Smooth muscle cell (in vitro differentiated cells): ENCODE results near the gene NFYA. TPM values are rescaled to one million over a fixed set of nuclear protein-coding genes. Genes with fewer than 3 reads are reported as not detected.

Experiments used
- DNase-seq: peaks from one replicate; lab custom pipeline; 2025; ENCODE audit not compliant: unreplicated experiment; lab: John Stamatoyannopoulos, UW
- H2AFZ ChIP-seq: fragments of 200-600 bp; sonication (generic); 2 replicates; pipeline ENCODE4 v1.6.0; 2016; ENCODE audit warnings: antibody characterized with exemption, low read depth, mild to moderate bottlenecking
- H3F3A ChIP-seq: fragments of 200-600 bp; sonication (generic); 2 replicates; pipeline ENCODE4 v1.6.0; 2017; ENCODE audit warnings: antibody characterized with exemption, low read depth
- H3K27ac ChIP-seq: fragments of 200-600 bp; sonication (generic); 2 replicates; pipeline ENCODE4 v1.5.1; 2016; ENCODE audit warnings: low read depth, mild to moderate bottlenecking
- H3K27me3 ChIP-seq: fragments of 200-600 bp; sonication (generic); 2 replicates; pipeline ENCODE4 v1.6.1; 2016; ENCODE audit warnings: low read depth, mild to moderate bottlenecking
- H3K36me3 ChIP-seq: fragments of 200-600 bp; sonication (generic); 2 replicates; pipeline ENCODE4 v1.5.1; 2016; ENCODE audit warnings: low read depth
- H3K4me1 ChIP-seq: fragments of 200-600 bp; sonication (generic); 2 replicates; pipeline ENCODE4 v1.5.1; 2016; ENCODE audit warnings: low read depth
- H3K4me2 ChIP-seq: fragments of 200-600 bp; sonication (generic); 2 replicates; pipeline ENCODE4 v1.6.0; 2016; ENCODE audit warnings: mild to moderate bottlenecking
- H3K4me3 ChIP-seq: fragments of 200-600 bp; sonication (generic); 2 replicates; pipeline ENCODE4 v1.5.1; 2016; ENCODE audit warnings: mild to moderate bottlenecking
- H3K79me2 ChIP-seq: fragments of 200-600 bp; sonication (generic); 2 replicates; pipeline ENCODE4 v1.6.0; 2016; ENCODE audit warnings: low read depth, mild to moderate bottlenecking
- H3K9ac ChIP-seq: fragments of 200-600 bp; sonication (generic); 2 replicates; pipeline ENCODE4 v1.6.0; 2016; ENCODE audit warnings: low read depth
- H3K9me3 ChIP-seq: fragments of 200-600 bp; sonication (generic); replicated peaks from 2 replicates; pipeline ENCODE4 v1.5.1; 2016; ENCODE audit warnings: low read depth
- H4K20me1 ChIP-seq: fragments of 200-600 bp; sonication (generic); 2 replicates; pipeline ENCODE4 v1.6.0; 2016; ENCODE audit warnings: low read depth
- WGBS: methylation state at CpG from one replicate; pipeline ENCODE4 v1.1.7; 2016; ENCODE audit warnings: low lambda C conversion rate; 5-methylcytosine and 5-hydroxymethylcytosine counted together
- polyA plus RNA-seq: library from polyadenylated mRNA; unstranded; fragments of >200 nt; fragmentation: Nextera tagmentation; extraction: Ambion mirVana; gene quantifications from 2 replicates; pipeline ENCODE4 v1.2.1, GENCODE V29; 2016
- total RNA-seq: library from RNA; depleted of rRNA; stranded (reverse); fragments of >200 nt; gene quantifications from 2 replicates; pipeline ENCODE4 v1.2.3, GENCODE V29; 2014
- TF ChIP-seq, protein P1 (sequence below): fragments of 200-600 bp; sonication (generic); IDR thresholded peaks from 2 replicates; pipeline ENCODE4 v1.5.1; 2017; ENCODE audit warnings: borderline replicate concordance, mild to moderate bottlenecking, antibody characterized with exemption; ENCODE audit not compliant: insufficient read depth, poor library complexity, severe bottlenecking

The NFYA gene
- total and polyA plus RNA-seq, 2 experiments from 2014 or later, result 22.4 to 40.2 TPM

DNA sequence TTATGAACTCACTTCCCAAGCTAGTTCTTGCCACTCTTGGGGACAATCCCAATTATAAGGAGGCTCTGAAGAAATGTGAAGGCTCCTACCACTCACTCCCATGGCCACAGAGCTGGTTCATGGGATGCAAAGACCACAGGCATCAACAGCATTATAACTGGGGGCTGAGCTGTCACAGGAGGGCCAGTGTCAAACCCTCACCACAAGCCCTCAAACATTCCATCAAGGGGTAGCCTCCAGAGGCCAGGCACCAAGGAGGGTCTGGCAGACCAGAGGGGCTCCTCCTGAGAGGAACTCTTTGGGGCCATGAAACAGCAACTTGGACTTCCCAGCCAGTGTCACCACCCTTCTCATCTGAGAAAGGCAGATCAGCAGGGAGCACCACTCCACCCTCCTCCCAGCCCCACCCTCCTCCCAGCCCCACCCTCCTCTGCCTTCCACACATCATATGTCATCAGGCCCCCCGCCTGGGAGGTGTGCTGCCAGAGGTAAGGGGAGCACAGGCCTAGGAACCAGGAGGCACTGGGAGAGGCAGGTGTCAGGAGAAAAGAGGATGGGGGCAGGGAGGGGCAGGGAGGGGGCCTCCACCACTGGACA, 31.7 kb upstream of the NFYA start:
- Histone ChIP-seq H3K36me3 (no peaks in the 10 kb centered on the region), H3K27ac (no peak overlapping the region), H3K9ac (no peak overlapping the region), H3F3A (no peaks in the 10 kb centered on the region), H4K20me1 (no peaks in the 10 kb centered on the region), H3K4me1 (no peaks in the 10 kb centered on the region), H3K4me3 (no peak overlapping the region), H3K27me3 (no peaks in the 10 kb centered on the region), H3K79me2 (no peaks in the 10 kb centered on the region), H2AFZ (no peak overlapping the region), H3K4me2 (no peak overlapping the region), H3K9me3 (no peaks in the 10 kb centered on the region)
- DNase-seq, result no peak
- 100% methylated on average over 1 of the region's 1 CpG for WGBS
- TF ChIP-seq, protein P1, sequence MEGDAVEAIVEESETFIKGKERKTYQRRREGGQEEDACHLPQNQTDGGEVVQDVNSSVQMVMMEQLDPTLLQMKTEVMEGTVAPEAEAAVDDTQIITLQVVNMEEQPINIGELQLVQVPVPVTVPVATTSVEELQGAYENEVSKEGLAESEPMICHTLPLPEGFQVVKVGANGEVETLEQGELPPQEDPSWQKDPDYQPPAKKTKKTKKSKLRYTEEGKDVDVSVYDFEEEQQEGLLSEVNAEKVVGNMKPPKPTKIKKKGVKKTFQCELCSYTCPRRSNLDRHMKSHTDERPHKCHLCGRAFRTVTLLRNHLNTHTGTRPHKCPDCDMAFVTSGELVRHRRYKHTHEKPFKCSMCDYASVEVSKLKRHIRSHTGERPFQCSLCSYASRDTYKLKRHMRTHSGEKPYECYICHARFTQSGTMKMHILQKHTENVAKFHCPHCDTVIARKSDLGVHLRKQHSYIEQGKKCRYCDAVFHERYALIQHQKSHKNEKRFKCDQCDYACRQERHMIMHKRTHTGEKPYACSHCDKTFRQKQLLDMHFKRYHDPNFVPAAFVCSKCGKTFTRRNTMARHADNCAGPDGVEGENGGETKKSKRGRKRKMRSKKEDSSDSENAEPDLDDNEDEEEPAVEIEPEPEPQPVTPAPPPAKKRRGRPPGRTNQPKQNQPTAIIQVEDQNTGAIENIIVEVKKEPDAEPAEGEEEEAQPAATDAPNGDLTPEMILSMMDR, result no peak

DNA sequence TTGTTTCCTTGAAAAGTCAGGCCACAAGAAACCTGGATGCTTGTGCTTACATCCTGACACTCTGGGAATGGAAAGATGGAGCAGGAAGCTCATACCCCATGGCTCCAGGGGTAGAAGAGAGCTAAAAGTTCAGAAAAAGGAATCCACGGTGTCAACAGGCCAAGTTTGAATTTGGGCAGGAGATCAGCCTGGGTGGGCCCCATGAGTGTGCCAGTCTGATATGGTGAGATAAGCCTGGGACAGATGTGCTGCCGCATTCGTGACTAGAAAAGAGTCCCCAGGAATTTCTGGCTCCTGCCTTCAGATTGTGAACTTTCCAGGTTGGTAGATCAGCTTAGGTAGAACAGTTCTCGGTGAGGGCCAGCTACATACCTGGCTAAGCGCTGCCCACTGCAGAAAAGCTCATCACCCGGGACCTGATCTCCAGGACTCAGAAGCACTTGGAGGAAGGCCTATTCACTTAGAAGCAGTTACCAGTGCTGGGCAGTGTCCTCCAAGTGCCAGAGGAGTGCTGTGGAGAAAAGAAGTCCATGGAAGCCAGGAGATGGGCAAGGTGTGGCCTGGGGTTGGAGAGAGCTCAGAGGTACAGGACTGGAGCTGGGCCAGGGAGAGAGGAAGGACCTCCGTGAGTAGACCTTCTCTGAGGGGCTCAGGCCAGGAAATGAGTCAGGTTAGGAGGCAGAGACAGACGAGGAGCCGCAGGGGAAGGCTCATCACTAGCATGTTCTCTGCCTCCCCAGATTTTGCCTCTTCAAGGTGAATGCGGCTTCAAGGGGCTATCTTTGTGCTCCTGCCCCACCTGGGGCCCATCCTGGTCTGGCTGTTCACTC, 30.3 kb upstream of the NFYA start, which contains the start of gene TSPO2:
TSPO2 (plus strand) TSS at position 242 of the 830 bp plus-strand sequence; CDS start at position 761, 519 bp downstream.
- Histone ChIP-seq H3F3A (no peaks in the 10 kb centered on the region), H2AFZ (no peak within 1 kb of the TSS), H3K9me3 (no peaks in the 10 kb centered on the region), H3K27ac (no peak within 1 kb of the TSS), H3K27me3 (no peaks in the 10 kb centered on the region), H4K20me1 (no peaks in the 10 kb centered on the region), H3K36me3 (no peaks in the 10 kb centered on the region), H3K9ac (no peak within 1 kb of the TSS), H3K4me2 (no peak within 1 kb of the TSS), H3K79me2 (no peaks in the 10 kb centered on the region), H3K4me1 (no peaks in the 10 kb centered on the region), H3K4me3 (no peak within 1 kb of the TSS)
- 84% methylated on average over 10 of the region's 10 CpGs for WGBS
- no peak for DNase-seq
- TF ChIP-seq, protein P1, result no peak

DNA sequence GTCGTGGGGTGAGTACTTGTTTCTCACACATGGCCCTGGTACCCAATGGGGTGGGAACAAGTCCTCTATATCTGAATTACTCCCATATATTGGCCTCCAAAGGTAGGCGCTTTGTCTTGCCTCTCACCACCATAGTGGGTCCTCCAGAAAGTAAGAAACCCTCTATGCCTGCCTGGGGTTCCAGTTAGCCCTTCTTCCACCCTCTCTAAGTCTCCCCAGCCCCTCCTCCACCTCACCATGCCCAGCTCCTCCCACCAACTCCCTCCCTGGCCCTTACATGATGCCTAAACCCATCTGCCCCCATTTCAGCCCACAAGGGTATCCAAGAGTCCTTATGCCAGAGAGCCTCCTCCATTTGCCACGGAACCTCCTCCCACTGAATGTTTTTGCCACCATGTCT, 29.6 kb upstream of the NFYA start:
- Histone ChIP-seq H4K20me1 (no peaks in the 10 kb centered on the region), H3F3A (no peaks in the 10 kb centered on the region), H3K9me3 (no peaks in the 10 kb centered on the region), H3K9ac (no peak overlapping the region), H3K27ac (no peak overlapping the region), H3K4me2 (no peak overlapping the region), H3K4me3 (no peak overlapping the region), H3K79me2 (no peaks in the 10 kb centered on the region), H2AFZ (no peak overlapping the region), H3K4me1 (no peaks in the 10 kb centered on the region), H3K27me3 (no peaks in the 10 kb centered on the region), H3K36me3 (no peaks in the 10 kb centered on the region)
- WGBS, result 95% methylated on average over 3 of the region's 3 CpGs
- DNase-seq, result no peak
- TF ChIP-seq, protein P1, result no peak
